Measurements from ENCODE around the gene STARD9.

STARD9 gene

GRCh38 chr15:42693942-42694341 is 118.5 kb downstream of the STARD9 start:
- WGBS (ENCODE audit: extremely low coverage, insufficient coverage, insufficient read length): no CpG with 5 or more reads among the region's 6 CpGs

DNA sequence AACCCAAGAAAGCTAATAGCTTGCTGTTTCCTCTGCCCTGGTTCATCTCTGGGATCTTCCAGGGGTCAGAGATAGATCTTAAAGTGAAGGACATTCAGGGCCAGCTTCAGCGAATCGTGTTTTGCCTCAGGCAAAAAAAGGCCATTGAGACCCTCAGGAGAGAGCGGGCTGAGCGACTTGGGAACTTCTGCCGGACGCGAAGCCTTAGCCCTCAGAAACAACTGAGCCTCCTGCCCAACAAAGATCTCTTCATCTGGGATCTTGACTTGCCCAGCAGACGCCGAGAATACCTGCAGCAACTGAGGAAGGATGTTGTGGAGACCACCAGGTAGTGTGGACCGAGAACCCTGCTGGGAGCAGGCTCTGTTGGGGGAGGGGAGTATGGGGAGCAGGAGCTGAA is 119.0 kb downstream of the STARD9 start:
- Histone ChIP-seq H3K27ac (ENCODE audit: low read depth, low read length) (no peak overlapping the region), H4K91ac (ENCODE audit: low read depth, low read length) (no peak overlapping the region), H3K4ac (ENCODE audit: low read depth, low read length) (no peak overlapping the region), H3K27me3 (ENCODE audit: insufficient read depth, low read length) (no peaks in the 10 kb centered on the region), H3K23ac (ENCODE audit: low read length) (no peak overlapping the region), H3K4me2 (ENCODE audit: low read length) (no peak overlapping the region), H3K36me3 (ENCODE audit: control insufficient read depth in 1 of 2, insufficient read depth in 2 of 2, low read length in 2 of 2) (no peaks in the 10 kb centered on the region), H4K12ac (ENCODE audit: low read depth, low read length) (no peak overlapping the region), H3K4me3 (ENCODE audit: low read depth, low read length) (no peak overlapping the region), H3K9me3 (ENCODE audit: insufficient read depth, low read depth, low read length) (no peaks in the 10 kb centered on the region), H2BK120ac (ENCODE audit: insufficient read depth, low read length, poor library complexity) (no peak overlapping the region), H3K9ac (ENCODE audit: low read length) (no peak overlapping the region), H4K8ac (ENCODE audit: low read depth, low read length) (no peak overlapping the region), H3K18ac (ENCODE audit: low read length) (no peak overlapping the region), H2AFZ (ENCODE audit: insufficient read depth, low read length, poor library complexity) (no peak overlapping the region), H3K79me2 (ENCODE audit: control insufficient read depth, insufficient read depth, low read length, poor library complexity) (no peaks in the 10 kb centered on the region), H3K4me1 (ENCODE audit: control insufficient read depth in 1 of 2, insufficient read depth in 2 of 2, low read length in 2 of 2) (peaks cover 5 to 12% of the 10 kb centered on the region in 2 experiments), H3K14ac (ENCODE audit: low read length) (no peak overlapping the region), H2BK12ac (ENCODE audit: low read length) (no peak overlapping the region), H2AK5ac (ENCODE audit: low read length) (no peak overlapping the region), H2BK5ac (ENCODE audit: low read depth, low read length, poor library complexity) (no peak overlapping the region), H3K79me1 (ENCODE audit: low read length) (no peaks in the 10 kb centered on the region)
- WGBS (ENCODE audit: extremely low coverage, insufficient coverage, insufficient read length): no CpG with 5 or more reads among the region's 10 CpGs
- no peak for DNase-seq

More at GRCh38 chr15:42693942-42694341, 118.5 kb downstream of the STARD9 start:
- Histone ChIP-seq H3K9me3 (ENCODE audit: insufficient read depth, low read depth, low read length) (no peaks in the 10 kb centered on the region), H3K4ac (ENCODE audit: low read depth, low read length) (no peak overlapping the region), H2BK12ac (ENCODE audit: low read length) (no peak overlapping the region), H2AFZ (ENCODE audit: insufficient read depth, low read length, poor library complexity) (no peak overlapping the region), H4K91ac (ENCODE audit: low read depth, low read length) (no peak overlapping the region), H3K36me3 (ENCODE audit: control insufficient read depth in 1 of 2, insufficient read depth in 2 of 2, low read length in 2 of 2) (no peaks in the 10 kb centered on the region), H2BK5ac (ENCODE audit: low read depth, low read length, poor library complexity) (no peak overlapping the region), H3K18ac (ENCODE audit: low read length) (no peak overlapping the region), H3K4me3 (ENCODE audit: low read depth, low read length) (no peak overlapping the region), H2BK120ac (ENCODE audit: insufficient read depth, low read length, poor library complexity) (no peak overlapping the region), H3K79me2 (ENCODE audit: control insufficient read depth, insufficient read depth, low read length, poor library complexity) (no peaks in the 10 kb centered on the region), H3K4me1 (ENCODE audit: control insufficient read depth in 1 of 2, insufficient read depth in 2 of 2, low read length in 2 of 2) (peaks cover 5 to 12% of the 10 kb centered on the region in 2 experiments), H3K79me1 (ENCODE audit: low read length) (no peaks in the 10 kb centered on the region), H4K8ac (ENCODE audit: low read depth, low read length) (no peak overlapping the region), H3K23ac (ENCODE audit: low read length) (no peak overlapping the region), H3K4me2 (ENCODE audit: low read length) (no peak overlapping the region), H2AK5ac (ENCODE audit: low read length) (no peak overlapping the region), H3K27me3 (ENCODE audit: insufficient read depth, low read length) (no peaks in the 10 kb centered on the region), H4K12ac (ENCODE audit: low read depth, low read length) (no peak overlapping the region), H3K14ac (ENCODE audit: low read length) (no peak overlapping the region), H3K27ac (ENCODE audit: low read depth, low read length) (no peak overlapping the region), H3K9ac (ENCODE audit: low read length) (no peak overlapping the region)
- DNase-seq: no peak

DNA sequence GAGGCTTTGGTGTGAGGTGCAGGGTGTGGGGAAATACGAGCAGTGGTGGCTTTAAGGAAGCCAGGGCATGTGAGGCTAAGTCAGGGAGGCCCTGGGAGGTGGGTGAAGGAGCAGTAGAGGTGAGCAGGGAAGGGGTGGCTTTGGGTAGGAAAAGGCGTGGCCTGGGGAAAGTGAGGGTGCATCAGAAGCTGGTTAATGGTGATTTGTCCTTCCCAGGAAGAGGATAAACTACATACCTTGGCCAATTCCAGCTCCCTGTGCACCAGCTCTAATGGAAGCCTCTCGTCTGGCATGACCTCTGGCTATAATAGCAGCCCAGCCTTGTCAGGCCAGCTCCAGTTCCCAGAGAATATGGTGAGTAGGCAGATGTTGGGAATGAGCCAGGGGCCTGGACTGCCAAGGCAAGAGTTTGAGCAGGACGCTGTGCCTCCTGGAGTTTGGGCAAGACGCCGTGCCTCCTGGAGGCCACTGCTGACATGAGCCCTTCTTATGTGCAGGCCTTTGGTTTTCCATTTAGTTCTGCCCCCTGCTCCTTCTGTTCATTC is 120.2 kb downstream of the STARD9 start:
- H4K12ac ChIP-seq (ENCODE audit: low read depth, low read length): peak overlapping the region; percentile 16
- H3K27me3 ChIP-seq (ENCODE audit: insufficient read depth, low read length): no peaks in the 10 kb centered on the region
- no peak overlapping the region for H3K14ac ChIP-seq (ENCODE audit: low read length)
- H3K4me1 ChIP-seq (ENCODE audit: control insufficient read depth in 1 of 2, insufficient read depth in 2 of 2, low read length in 2 of 2): peaks cover 5 to 7% of the 10 kb centered on the region in 2 experiments
- no peak overlapping the region for H2BK5ac ChIP-seq (ENCODE audit: low read depth, low read length, poor library complexity)
- H2AK5ac ChIP-seq (ENCODE audit: low read length): no peak overlapping the region
- H3K27ac ChIP-seq (ENCODE audit: low read depth, low read length): no peak overlapping the region
- H3K23ac ChIP-seq (ENCODE audit: low read length): no peak overlapping the region
- no peak overlapping the region for H3K18ac ChIP-seq (ENCODE audit: low read length)
- H2BK120ac ChIP-seq (ENCODE audit: insufficient read depth, low read length, poor library complexity): no peak overlapping the region
- H3K4me3 ChIP-seq (ENCODE audit: low read depth, low read length): no peak overlapping the region
- H3K4ac ChIP-seq (ENCODE audit: low read depth, low read length): no peak overlapping the region
- no CpG with 5 or more reads among the region's 6 CpGs for WGBS (ENCODE audit: extremely low coverage, insufficient coverage, insufficient read length)
- H2BK12ac ChIP-seq (ENCODE audit: low read length): no peak overlapping the region
- no peak overlapping the region for H4K91ac ChIP-seq (ENCODE audit: low read depth, low read length)
- H3K4me2 ChIP-seq (ENCODE audit: low read length): no peak overlapping the region
- no peaks in the 10 kb centered on the region for H3K36me3 ChIP-seq (ENCODE audit: control insufficient read depth in 1 of 2, insufficient read depth in 2 of 2, low read length in 2 of 2)
- H2AFZ ChIP-seq (ENCODE audit: insufficient read depth, low read length, poor library complexity): no peak overlapping the region
- no peaks in the 10 kb centered on the region for H3K79me1 ChIP-seq (ENCODE audit: low read length)
- H4K8ac ChIP-seq (ENCODE audit: low read depth, low read length): no peak overlapping the region
- no peaks in the 10 kb centered on the region for H3K9me3 ChIP-seq (ENCODE audit: insufficient read depth, low read depth, low read length)
- no peaks in the 10 kb centered on the region for H3K79me2 ChIP-seq (ENCODE audit: control insufficient read depth, insufficient read depth, low read length, poor library complexity)
- H3K9ac ChIP-seq (ENCODE audit: low read length): no peak overlapping the region
- no peak for DNase-seq

DNA sequence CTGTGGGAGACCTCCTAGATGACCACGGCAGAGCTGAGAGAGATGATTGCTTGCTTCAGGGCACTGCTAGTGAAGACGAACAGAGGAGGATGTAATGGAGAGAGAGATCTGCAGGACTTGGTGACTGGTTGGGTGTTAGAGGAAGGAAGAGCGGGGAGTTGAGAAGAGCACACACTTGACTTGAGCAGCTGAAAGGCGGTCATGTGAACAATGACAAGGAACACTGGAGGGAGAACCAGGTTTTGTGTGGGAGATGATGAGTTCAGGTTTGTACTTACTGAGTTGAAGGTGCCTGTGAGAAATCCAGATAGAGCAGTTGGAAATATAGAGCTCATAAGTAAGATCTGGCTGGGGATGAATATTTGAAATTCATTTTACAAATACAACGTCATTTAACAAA is 121.2 kb downstream of the STARD9 start:
- Histone ChIP-seq H3K79me2 (ENCODE audit: control insufficient read depth, insufficient read depth, low read length, poor library complexity) (no peaks in the 10 kb centered on the region), H3K9me3 (ENCODE audit: insufficient read depth, low read depth, low read length) (no peaks in the 10 kb centered on the region), H2AK5ac (ENCODE audit: low read length) (no peak overlapping the region), H3K14ac (ENCODE audit: low read length) (no peak overlapping the region), H2BK120ac (ENCODE audit: insufficient read depth, low read length, poor library complexity) (no peak overlapping the region), H2AFZ (ENCODE audit: insufficient read depth, low read length, poor library complexity) (no peak overlapping the region), H4K91ac (ENCODE audit: low read depth, low read length) (no peak overlapping the region), H3K4me1 (ENCODE audit: control insufficient read depth in 1 of 2, insufficient read depth in 2 of 2, low read length in 2 of 2) (peaks cover 1 to 4% of the 10 kb centered on the region in 2 experiments), H3K4me3 (ENCODE audit: low read depth, low read length) (no peak overlapping the region), H3K27me3 (ENCODE audit: insufficient read depth, low read length) (no peaks in the 10 kb centered on the region), H3K79me1 (ENCODE audit: low read length) (no peaks in the 10 kb centered on the region), H3K9ac (ENCODE audit: low read length) (no peak overlapping the region), H3K23ac (ENCODE audit: low read length) (no peak overlapping the region), H3K4me2 (ENCODE audit: low read length) (no peak overlapping the region), H2BK12ac (ENCODE audit: low read length) (no peak overlapping the region), H3K27ac (ENCODE audit: low read depth, low read length) (no peak overlapping the region), H4K8ac (ENCODE audit: low read depth, low read length) (no peak overlapping the region), H4K12ac (ENCODE audit: low read depth, low read length) (no peak overlapping the region), H3K4ac (ENCODE audit: low read depth, low read length) (no peak overlapping the region), H2BK5ac (ENCODE audit: low read depth, low read length, poor library complexity) (no peak overlapping the region), H3K18ac (ENCODE audit: low read length) (no peak overlapping the region), H3K36me3 (ENCODE audit: control insufficient read depth in 1 of 2, insufficient read depth in 2 of 2, low read length in 2 of 2) (no peaks in the 10 kb centered on the region)
- no peak for DNase-seq
- no CpG with 5 or more reads among the region's 5 CpGs for WGBS (ENCODE audit: extremely low coverage, insufficient coverage, insufficient read length)
